GM19395 (cell line): Measurements from ENCODE around the gene SLBP.

Experiments
- ATAC-seq: cut with Tn5 transposase; IDR thresholded peaks from one replicate; pipeline ENCODE4 v1.9.1; 2021; ENCODE audit warnings: mild to moderate bottlenecking, moderate library complexity; ENCODE audit not compliant: unreplicated experiment

SLBP gene

GRCh38 chr4:1749370-1749769 lies 37.3 kb upstream of the SLBP start:
- ATAC-seq: no peak

DNA sequence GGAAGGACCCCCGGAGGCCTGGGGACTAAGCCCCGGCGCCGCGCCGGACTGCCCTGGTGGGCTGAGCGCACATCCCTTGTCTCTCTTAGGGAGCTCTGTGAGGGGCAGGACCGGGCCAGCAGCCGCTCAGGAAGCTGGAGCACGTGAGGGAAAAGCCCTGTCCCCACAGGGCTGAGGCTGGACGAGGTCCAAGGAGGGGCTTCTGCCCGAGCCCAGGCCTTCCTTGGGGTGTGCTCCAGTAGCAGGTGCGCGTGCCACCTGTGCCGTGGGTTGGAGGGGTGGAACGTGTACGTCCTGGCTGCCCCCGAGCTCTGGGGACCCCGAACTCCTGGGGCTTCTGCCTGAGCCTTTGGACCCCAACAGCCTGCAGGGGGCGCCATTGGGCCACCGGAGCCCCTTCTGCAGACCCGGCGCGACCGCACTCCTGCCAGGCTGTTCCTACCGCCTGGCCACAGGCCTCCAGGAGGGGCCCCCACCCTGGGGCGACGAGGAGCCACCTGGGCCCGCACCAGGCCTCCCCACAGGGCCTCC lies 36.4 kb upstream of the SLBP start:
- no peak for ATAC-seq

DNA sequence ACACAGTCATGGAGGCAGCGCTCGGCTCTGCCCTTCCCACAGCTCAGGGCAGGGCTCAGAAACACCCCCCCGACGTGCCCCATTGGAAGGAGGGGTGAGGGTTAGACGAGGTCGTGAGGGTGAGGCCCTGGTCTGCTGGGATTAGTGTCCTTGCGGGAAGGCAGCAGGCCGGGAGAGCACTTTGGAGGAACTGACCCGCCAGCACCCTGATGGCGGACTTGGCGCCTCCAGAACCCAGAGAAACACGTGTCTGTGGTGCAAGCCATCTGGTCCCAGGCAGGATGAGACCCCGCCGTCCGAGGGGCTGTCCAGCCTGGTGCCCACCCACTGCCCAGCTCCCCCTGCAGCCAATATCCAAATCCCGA lies 35.5 kb upstream of the SLBP start:
- ATAC-seq: no peak

DNA sequence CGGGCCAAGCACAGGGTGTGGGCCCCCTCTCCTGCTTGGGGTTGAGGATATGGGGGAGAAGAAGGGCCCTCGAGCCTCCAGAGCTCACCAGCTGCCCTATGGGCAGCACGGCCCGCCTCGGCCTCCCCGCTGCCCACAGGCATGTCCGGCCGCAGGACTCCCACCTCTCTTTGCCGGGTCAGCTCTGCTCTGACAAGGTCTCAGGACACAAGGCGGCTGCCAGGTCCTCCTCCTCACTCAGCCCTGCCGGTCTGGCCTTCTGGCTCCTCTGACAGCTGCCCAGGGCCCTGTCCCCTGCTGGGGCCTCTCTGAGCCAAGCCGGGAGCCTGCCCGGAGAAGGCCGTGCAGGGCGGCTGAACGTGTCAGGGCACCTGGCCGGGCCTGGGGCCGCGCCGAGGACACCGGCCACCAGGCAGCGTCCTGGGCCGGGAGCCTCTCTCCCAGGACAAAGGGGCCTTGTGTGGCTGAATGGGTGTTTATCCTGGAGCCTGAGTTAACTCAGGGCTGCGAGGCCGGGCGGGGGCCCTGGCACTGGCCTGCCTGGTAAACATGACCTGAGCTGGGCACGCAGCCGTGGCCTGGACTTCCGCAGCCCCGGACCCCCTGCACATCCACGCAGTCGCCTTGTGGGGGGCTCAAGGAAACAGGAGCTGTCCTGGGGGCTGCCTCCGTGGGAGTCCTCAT lies 34.9 kb upstream of the SLBP start:
- no peak for ATAC-seq

DNA sequence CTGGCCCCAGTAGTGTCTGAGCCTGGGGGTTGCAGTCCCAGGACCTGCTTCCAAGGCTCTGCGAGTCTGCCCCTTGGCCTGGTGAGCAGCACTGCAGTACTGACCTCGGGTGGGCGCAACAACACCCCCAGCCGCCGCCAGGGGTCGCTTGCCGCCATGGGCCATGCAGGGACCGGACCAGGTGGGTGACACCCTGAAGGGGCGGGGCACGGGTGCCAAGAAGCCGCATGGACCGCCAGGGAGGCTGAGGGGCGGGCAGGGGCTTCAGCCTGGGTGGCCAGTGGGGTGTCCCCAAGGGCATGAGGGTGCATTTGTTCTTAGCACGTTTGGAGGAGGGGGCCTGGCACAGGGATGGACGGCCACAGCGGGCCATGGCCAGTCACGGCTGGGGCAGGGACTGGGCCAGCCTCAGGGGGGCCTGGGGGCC lies 34.2 kb upstream of the SLBP start:
- peak; percentile 61 for ATAC-seq

- ATAC-seq: no peak
Measured at GRCh38 chr4:1745697-1746096, 33.6 kb upstream of the SLBP start.

DNA sequence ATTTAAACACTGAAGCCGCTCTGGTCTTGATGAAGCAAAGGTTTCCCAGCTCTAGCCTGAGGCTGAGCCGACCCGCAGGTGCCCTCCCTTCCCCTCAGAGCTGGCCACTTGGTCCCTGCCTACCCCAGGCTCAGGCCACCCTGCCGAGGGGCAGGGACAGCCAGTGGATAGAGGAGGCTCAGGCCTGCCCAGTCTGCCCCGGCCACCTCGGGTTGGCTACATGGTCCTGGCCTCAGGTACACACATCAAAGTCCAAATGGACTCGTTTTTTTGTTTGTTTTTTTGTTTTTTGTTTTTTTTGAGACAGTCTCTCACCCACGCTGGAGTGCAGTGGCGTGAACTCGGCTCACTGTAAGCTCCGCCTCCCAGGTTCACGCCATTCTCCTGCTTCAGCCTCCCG lies 33.0 kb upstream of the SLBP start:
- ATAC-seq: no peak

- ATAC-seq: no peak
Measured at GRCh38 chr4:1744552-1744951, 32.4 kb upstream of the SLBP start.

DNA sequence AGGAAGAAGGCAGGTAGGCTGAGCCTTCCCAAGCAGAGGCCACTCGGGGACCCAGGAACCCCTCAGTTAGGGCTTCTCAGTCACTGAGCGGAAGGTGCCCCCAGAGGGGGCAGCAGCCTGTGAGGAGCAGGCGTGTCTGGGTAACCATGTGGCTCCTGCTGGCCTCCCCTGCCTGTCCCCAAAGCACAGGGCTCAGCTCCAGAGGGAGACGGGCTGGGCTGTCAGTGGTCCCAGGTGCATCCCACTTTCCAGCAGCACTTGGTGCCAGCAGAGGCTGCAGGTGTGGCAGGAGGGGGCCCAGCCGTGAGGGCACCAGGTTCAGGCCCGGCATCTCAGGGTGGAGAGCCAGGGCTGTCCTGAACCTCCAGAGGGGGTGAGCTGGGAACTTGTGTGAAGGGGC lies 31.9 kb upstream of the SLBP start:
- no peak for ATAC-seq

DNA sequence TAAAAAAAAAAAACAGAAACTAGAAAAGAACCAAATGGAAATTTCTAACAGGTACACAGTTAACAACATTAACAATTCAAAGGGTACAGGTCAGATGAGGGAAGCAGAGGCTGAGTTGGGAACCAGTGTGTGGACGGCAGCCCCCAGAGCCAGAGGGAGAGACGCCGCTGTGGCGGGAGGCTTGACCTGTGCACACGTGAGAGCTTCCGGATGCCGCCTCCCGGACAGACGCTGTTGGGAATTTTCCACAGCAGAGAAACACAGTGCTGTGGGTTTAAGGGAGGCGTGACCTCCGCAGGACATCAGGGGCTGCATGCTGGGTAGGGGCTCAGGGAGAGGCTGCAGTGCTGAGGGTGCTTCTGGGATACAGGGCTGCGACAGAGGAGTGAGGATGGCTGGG lies 31.4 kb upstream of the SLBP start:
- ATAC-seq: no peak

DNA sequence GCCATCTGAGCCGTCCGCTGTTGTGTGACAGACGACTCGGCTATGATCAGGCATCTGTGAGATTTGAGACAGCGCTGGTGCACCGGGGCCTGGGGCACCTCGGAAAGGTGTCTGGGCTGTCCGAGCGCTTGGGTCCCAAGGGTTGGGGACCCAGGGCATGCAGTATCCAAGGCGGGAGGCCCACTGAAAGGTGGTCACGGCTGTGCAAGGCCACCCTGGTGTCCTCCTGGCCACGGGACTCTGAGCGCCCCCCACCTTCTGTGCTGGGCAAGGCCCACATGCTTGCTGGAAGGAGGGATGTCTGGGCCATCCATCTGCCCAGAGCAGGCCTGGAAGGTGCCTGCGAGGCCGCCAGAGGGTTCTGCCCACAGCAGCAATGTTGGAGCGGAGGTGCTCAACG lies 29.1 kb upstream of the SLBP start:
- ATAC-seq: no peak

DNA sequence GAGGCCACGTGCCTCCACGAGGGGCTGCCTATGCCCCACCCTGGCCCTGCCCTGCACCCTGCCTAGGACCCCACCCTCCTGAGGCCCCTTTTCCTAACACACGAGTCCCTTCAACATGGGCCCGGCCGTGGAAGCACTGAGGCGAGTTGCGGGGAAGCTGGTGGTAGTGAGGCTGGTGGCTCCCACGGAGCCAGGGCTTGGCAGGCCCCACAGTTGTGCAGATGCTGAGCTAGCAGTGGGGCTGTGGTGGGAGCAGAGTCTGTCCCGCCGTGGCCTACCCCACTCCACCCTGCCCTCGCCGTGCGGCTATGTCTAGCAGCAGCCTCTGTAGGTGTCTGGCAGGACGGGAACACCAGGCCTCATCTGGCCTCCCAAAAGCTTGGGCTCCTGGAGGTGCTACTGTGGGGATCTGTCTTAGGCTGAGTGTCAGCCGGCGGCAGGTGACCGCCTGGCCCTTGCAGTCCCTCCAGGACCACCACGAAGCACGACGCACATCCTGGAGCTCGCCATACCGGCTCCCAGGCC lies 28.0 kb upstream of the SLBP start:
- ATAC-seq: no peak

- no peak for ATAC-seq
Measured at GRCh38 chr4:1739358-1739757, 27.2 kb upstream of the SLBP start.

GRCh38 chr4:1738410-1738809 lies 26.3 kb upstream of the SLBP start:
- ATAC-seq: no peak

GRCh38 chr4:1737666-1738065 lies 25.5 kb upstream of the SLBP start:
- ATAC-seq: no peak

DNA sequence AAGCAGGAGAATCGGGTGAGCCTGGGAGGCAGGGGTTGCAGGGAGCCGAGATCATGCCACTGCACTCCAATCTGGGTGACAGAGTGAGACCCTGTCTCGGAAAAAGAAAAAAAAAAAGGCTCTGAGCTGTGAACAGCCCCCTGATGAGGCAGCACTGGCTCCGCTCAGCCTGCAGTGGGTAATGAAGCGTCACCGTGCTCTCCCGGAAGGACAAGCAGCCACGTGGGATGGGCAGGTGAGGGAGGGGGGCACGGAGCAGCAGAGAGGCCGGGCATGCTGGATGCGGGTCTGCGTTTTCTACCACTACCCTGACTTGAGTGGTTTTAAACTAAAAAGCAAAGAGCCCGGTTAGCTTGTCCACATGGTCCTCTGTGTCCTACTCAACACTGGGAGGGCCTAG lies 24.7 kb upstream of the SLBP start:
- no peak for ATAC-seq

GRCh38 chr4:1735215-1735614 lies 23.1 kb upstream of the SLBP start:
- ATAC-seq: no peak

GRCh38 chr4:1732911-1733310 lies 20.8 kb upstream of the SLBP start:
- no peak for ATAC-seq

- ATAC-seq: no peak
Measured at GRCh38 chr4:1731180-1731579, 19.1 kb upstream of the SLBP start.

- ATAC-seq: no peak
Measured at GRCh38 chr4:1730532-1731135, 18.5 kb upstream of the SLBP start.

DNA sequence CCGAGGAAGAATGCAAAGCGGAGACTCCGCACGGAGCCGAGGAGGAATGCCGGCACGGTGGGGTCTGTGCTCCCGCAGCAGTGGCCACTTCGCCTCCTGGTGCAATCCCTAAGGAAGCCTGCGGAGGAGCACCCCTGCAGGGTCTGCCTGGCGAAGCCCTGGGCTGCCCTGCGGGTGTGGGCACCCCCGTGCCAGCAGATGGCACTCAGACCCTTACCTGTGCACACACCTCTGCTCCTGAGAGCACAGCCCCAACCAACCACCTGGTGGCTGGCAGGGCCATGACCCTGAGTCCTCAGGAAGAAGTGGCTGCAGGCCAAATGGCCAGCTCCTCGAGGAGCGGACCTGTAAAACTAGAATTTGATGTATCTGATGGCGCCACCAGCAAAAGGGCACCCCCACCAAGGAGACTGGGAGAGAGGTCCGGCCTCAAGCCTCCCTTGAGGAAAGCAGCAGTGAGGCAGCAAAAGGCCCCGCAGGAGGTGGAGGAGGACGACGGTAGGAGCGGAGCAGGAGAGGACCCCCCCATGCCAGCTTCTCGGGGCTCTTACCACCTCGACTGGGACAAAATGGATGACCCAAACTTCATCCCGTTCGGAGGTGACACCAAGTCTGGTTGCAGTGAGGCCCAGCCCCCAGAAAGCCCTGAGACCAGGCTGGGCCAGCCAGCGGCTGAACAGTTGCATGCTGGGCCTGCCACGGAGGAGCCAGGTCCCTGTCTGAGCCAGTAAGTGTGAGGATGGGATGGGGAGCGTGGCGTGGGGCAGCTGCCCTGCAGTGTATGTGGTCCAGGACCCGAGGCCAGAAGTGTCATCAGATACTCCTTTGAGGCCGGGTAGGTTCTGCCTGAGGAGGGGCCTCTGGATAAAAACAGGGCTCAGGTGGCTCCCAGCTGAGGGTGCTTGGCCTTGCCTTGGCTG lies 16.2 kb upstream of the SLBP start:
- no peak for ATAC-seq
